Anterior cingulate cortex (tissue), 58 donors: Measurements from ENCODE around the gene LRPAP1.
A peak's percentile ranks its signal among the peaks of the same experiment; 100 is the strongest.
"Not testable (repeated sequence)": the region's sequence is repeated elsewhere in the genome, so short reads cannot be mapped to it uniquely, and the experiment has no call there.

Source experiments
- DNase-seq, 58 donors: peaks; one replicate each; lab custom pipeline; 2025; lab: John Stamatoyannopoulos, UW

LRPAP1 gene

DNA sequence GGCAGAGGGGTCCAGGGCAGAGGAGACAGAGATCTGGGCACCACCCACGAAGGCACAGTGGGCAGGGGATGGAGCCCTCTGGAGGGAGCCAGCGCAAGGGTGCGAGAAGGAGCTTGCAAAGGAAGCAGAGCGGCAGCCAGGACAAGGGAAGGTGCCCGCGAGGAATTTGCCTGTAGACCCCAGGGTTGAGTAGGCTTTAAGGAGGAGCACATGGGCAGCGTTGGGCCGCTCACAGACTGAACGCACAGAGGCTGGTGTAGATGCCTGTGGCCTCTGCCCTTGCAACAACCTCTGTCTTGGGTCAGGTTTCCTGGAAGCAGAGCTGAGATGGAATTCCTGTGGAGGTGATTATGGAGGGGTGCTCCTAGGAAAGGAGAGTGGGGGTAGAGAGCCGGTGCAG, 3.6 kb upstream of the LRPAP1 start:
- not testable (repeated sequence) for DNase-seq

DNA sequence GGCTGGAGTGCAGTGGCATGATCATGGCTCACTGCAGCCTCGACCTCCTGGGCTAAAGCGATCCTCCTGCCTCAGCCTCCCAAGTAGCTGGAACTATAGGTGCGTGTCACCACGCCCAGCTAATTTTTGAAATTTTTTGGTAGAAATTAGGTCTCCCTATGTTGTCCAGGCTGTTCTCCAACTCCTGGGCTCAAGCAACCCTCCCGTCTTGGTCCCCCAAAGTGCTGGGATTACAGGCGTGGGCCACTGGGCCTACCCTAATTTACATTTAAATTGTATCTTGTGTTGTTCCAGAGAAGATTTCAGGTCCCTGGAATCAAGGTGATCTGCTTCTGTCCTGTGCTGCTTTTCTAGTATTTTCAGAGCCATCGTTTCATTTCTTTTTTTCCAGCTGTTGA, 1.2 kb upstream of the LRPAP1 start:
- DNase-seq = no peak

DNA sequence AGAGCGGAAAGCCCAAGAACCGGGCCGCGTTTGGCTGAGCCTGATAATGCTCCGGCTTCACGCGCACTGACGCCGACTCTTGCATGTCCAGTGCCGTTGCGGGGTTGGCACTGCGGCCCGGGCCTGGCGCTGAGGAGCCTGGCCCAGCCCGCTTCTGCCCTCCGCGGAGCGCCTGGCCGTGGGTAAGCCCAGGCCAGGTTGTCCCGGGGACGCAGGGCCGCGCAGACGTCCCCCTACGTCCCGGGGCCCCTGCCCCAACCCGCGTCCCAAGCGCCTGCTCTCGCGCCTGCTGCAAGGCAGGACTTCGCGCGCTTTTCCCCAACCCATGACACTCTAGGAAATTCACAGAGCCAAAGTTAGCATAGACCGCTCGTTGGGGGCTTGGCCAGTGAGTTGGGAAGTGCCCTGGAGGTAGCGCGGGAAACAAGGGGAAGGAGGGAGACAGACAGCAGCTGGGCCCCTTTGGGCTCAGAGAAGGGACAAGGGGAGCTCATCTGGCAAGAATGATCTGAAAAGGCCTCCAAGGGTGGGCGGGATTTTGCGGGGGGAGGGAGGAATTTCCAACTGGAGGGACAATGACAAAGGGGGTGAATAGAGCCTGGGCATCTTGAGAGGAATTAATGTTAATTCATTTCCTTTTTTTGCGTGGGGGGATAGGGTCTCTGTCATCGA, 665 bp upstream of the LRPAP1 start:
- no peak for DNase-seq

DNA sequence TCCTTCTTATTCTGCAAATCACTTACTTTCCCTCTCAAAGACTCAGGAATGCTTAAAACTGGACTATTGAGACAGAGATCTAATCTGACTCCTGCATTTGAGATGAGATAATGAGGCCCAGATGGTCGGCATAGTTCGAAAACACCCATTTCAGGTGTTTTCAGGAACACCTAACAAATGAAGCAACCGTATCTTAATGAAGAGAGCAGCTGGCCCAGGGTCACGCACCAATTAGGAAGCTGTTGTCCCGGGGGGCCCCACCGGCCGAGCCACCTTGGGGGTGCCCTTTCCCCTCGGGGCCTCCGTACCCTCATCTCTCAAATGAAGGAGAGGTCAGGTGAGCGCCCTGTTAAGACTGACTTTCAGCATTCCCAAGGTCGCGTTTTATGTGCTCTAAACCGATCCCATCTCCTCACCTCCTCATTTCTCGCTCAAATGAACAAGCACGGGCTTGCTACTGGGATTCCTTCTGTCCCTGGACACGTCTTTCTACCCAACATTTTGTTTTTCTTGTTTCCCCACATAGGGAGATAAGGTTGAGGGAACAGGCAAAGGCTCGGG, 824 bp downstream of the LRPAP1 start:
- no peak for DNase-seq

DNA sequence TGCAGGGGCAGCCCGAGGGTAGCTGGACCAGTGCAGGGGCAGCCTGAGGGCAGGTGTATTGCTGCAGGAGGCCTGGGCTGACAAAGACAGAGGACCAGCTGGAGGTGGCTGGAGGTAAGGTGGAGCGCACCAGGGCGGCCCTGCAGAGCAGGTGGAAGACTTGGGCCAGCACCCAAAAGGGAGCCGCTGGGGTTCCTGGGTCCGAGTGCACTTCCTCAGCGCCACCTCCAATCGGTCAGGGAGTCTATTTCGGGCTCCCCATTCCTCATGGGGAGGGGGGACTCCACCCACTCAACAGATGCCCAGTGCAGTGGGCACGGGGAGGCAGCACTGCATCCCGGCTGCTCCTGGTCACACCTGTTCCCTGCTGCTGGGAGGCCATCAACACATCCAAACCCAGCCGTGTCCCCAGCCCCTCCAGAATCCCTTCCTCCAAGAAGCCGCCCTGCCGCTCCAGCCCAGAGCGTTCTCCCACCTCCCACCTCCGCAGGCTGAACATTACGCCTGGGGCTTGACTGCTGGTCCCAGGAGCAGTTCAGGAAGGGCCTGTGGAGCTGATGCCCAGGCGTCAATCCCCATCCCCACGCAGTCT, 1.5 kb downstream of the LRPAP1 start:
- peak in 2 of 58 donors; percentile 14 to 36 for DNase-seq

DNA sequence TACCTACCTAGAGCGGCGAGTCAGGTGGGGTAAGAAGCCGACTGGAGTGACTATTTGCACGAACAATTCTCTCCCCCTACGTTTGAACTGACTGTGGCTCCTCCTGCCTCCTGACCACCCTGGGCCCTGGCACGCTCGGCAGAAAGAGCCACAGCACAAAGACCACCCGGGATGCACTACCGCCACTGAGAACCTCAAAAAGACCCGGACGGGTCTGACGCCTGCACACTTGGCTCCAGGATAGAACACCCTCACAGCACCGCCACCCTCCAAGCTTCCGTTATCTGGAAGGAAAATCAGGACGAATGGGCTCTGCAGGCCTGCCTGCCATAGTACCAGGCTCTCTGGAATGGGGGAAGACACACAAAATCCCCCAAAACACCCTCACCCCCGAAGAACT, 2.2 kb downstream of the LRPAP1 start:
- no peak for DNase-seq

- DNase-seq = peak in 6 of 58 donors; percentile 8 to 45 (median 22)
These were observed 2.9 kb downstream of the LRPAP1 start for GRCh38 chr4:3529363-3529762.

- no peak for DNase-seq
These were observed 4.0 kb downstream of the LRPAP1 start for GRCh38 chr4:3527914-3528876.

GRCh38 chr4:3527101-3527913, 4.9 kb downstream of the LRPAP1 start:
- no peak for DNase-seq

- DNase-seq = no peak
These were observed 5.8 kb downstream of the LRPAP1 start for GRCh38 chr4:3526456-3526855.

- no peak for DNase-seq
These were observed 6.4 kb downstream of the LRPAP1 start for GRCh38 chr4:3525532-3526430.

DNA sequence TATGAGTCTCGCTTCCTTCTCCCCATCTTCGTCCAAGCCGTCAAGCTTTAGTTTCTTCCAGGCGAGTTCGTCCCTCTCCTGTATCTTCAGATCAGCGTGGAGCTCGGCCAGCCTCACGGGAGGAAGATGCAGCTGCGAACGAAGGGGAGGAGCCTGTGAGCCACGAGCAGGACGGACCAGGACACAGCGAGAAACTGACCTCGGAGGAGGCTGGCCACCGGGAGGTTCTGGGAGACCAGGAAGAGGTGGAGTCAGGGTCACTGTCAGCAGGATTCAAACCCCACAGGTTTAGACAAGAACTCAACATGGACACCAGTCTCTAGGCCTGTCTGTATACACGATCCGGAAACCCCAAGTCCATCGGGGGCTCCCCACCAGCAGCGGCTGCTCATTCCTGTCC, 7.3 kb downstream of the LRPAP1 start:
- DNase-seq = no peak

DNA sequence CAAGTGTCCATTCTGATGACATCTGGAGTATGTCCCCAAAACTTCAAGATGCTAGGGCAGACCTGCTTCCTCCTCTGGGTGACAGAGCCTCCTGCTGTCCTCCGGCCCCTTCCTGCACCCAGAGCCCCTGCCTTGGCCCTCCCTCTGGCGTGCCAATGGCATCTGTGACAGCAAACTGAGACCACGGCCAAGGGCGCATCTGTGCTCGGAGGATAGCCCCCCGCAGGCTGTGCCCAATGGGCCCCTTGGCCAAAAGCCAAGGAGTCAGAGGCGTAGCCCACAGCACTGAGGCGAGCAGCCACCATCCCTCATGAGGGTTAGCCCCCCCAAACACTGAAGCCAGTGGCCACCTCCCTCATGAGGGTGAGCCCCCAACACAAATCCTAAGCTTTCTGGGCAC, 7.9 kb downstream of the LRPAP1 start:
- no peak for DNase-seq

DNA sequence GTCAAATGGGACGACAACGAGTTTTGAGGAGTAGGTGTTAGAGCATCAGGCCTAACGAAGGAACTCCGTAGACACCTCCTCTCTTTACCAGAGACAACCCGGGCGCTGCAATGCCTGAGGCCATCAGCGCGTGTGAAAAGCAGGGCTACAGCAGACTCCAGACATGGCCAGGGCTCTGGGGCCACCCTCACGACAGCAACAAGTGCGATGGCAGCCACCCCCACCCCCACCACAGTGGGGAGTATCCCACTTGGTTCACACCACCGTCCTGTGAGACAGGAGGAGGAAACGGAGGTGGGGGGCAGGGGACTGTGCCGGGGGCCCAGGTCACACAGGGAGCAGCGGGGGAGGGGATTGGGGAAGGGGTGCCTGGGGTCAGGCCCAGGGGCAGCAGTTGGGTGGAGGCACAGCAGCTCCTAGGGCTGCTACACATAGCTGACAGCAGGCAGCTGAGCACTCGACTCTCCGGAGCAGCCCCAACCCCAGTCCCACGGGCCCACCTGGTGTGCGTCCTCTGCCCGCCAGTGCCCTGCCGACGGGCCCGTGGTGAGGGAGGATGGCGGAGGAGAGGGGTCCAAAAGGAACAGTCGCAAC, 8.5 kb downstream of the LRPAP1 start:
- DNase-seq = no peak

DNA sequence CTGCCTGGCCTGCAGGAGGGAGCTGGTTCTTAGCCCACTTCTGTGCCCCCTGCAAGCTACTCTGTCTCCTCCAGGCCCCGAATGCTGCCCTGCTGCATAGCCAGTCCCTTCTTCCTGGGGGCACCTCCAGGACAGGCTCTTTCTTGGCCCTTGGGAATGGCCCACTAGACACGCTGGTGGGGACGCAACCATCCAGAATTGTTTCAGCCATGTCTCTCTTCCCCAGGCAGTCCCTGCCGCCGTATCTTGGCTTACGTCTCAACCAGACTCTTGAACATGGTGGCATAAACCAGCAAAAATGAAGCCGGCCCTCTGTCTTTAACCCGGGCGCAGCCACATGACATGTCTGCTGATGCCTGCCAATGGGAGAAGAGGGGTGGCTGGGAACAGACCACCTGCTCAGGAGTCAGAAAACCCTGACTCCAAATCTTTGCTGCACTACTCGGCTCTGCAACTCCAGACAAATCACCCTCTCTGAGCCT, 9.0 kb downstream of the LRPAP1 start:
- no peak for DNase-seq

GRCh38 chr4:3522651-3523050, 9.6 kb downstream of the LRPAP1 start:
- no peak for DNase-seq

DNA sequence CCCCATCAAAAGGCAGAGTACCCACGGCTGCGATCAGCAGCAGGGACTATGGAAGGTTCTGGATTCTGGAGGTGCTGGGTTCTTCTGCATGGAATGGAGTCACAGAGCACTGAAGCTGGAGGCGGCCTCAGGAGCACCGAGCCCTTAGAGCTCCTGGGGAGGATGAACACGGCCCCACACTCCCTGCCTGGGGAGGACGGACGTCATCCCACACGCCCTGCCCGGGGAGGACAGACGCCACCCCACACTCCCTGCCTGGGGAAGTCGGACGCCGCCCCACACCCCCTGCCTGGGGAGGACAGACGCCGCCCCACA, 9.9 kb downstream of the LRPAP1 start:
- no peak for DNase-seq

DNA sequence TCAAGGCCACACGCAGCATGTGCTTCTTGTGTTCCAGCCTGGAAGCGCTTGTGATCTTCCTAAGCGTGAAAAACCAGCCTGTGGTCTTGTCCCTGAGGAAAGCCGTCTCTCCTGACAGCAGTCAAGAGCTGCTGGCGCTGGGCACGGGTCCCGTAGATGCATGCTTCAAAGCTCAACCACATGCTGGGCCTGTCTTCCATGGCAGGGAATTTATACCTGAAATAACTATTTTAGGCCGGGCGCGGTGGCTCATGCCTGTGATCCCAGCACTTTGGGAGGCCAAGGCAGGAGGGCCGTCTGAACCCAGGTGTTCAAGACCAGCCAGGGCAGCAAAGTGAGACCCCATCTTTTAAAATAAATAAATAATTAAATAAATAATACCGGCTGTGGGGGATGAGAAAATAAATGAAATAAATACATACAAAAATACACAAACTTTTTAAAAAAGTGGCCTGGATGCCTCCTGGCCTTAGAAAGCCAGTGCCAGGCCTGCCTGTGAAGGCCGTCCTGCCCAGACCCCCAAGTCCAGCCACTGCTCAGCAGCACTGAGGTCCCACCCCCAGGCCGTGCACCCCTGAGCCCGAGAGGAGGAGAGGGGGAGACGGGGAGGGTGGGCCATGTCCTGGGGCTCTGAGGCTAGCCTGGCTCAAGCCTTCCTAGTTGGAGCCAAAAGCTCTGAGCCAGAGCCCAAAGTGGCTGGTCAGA, 10.4 kb downstream of the LRPAP1 start:
- DNase-seq = no peak
